ENCODE results near the gene JAG1.

Gene JAG1

GRCh38 chr20:10641893-10642292 lies 31.9 kb downstream of the JAG1 start:
- Histone ChIP-seq H3K27ac (ENCODE audit: low read depth, low read length) (no peak overlapping the region), H3K79me2 (ENCODE audit: control insufficient read depth, low read length) (no peaks in the 10 kb centered on the region), H3K4me3 (ENCODE audit: low read length) (no peak overlapping the region), H4K20me1 (ENCODE audit: control insufficient read depth, insufficient read depth, low read depth, low read length) (no peaks in the 10 kb centered on the region), H3K4me1 (ENCODE audit: control insufficient read depth, low read length) (no peaks in the 10 kb centered on the region), H3K9me3 (ENCODE audit: control insufficient read depth, insufficient read depth, low read length) (no peaks in the 10 kb centered on the region), H3K4me2 (ENCODE audit: low read length) (no peak overlapping the region), H3K36me3 (ENCODE audit: control insufficient read depth, low read length) (no peaks in the 10 kb centered on the region), H3F3A (ENCODE audit: control insufficient read depth, insufficient read depth) (no peaks in the 10 kb centered on the region), H3K27me3 (ENCODE audit: control insufficient read depth, low read length) (no peaks in the 10 kb centered on the region), H3K9me2 (replicated peaks; ENCODE audit: control insufficient read depth, low read length) (no peaks in the 10 kb centered on the region)
- TF ChIP-seq CTCF (IDR thresholded peaks at IDR 0.05; ENCODE audit: low read depth, low read length, poor library complexity, severe bottlenecking) = no peak
- no peak for TF ChIP-seq EZH2phosphoT487 (IDR thresholded peaks at IDR 0.05; ENCODE audit: borderline replicate concordance, low read length)

DNA sequence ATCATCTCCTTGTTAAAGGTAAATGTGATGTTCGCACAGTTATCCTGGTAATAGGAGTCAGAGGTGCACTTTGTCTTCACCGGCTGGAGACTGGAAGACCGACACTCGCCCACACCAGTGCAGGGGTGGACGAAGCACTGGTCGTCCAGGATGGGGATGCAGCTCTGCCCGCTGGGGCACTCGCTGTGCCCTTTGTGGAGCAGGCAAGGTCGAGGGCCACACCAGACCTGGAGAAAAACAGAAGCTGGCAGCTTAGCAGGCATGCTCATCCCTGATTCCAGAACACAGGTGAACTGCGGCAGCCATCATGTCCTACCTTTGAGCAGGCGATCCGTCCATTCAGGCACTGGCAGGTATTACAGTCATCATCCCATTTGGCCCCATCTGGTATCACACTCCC lies 32.3 kb downstream of the JAG1 start:
- no peaks in the 10 kb centered on the region for H3K9me2 ChIP-seq (replicated peaks; ENCODE audit: control insufficient read depth, low read length)
- H4K20me1 ChIP-seq (ENCODE audit: control insufficient read depth, insufficient read depth, low read depth, low read length) = no peaks in the 10 kb centered on the region
- TF ChIP-seq CTCF (IDR thresholded peaks at IDR 0.05; ENCODE audit: low read depth, low read length, poor library complexity, severe bottlenecking) (no peak), EZH2phosphoT487 (IDR thresholded peaks at IDR 0.05; ENCODE audit: borderline replicate concordance, low read length) (no peak)
- H3K27me3 ChIP-seq (ENCODE audit: control insufficient read depth, low read length) = no peaks in the 10 kb centered on the region
- no peak overlapping the region for H3K4me2 ChIP-seq (ENCODE audit: low read length)
- H3K4me3 ChIP-seq (ENCODE audit: low read length) = no peak overlapping the region
- no peak overlapping the region for H3K27ac ChIP-seq (ENCODE audit: low read depth, low read length)
- no peaks in the 10 kb centered on the region for H3F3A ChIP-seq (ENCODE audit: control insufficient read depth, insufficient read depth)
- H3K9me3 ChIP-seq (ENCODE audit: control insufficient read depth, insufficient read depth, low read length) = no peaks in the 10 kb centered on the region
- H3K36me3 ChIP-seq (ENCODE audit: control insufficient read depth, low read length) = no peaks in the 10 kb centered on the region
- H3K79me2 ChIP-seq (ENCODE audit: control insufficient read depth, low read length) = no peaks in the 10 kb centered on the region
- no peaks in the 10 kb centered on the region for H3K4me1 ChIP-seq (ENCODE audit: control insufficient read depth, low read length)

DNA sequence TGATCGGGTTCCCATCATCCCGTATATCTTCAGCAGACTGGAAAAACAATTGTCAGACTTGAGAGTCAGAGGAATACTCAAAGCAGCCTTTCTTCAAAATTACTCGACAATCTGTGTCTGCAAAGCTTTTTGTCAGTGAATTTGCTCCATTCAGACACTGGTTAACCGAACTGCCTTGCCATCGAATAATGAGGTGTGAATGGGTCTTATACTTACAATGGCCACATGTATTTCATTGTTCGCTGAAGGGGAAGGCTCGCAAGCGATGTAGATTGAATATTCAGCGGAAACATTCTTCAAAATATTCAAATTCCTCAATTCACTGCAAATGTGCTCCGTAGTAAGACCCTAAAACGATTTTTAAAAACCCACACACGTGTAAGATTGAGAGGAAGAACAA lies 32.9 kb downstream of the JAG1 start:
- no peaks in the 10 kb centered on the region for H3K4me1 ChIP-seq (ENCODE audit: control insufficient read depth, low read length)
- H3K4me2 ChIP-seq (ENCODE audit: low read length) = no peak overlapping the region
- TF ChIP-seq CTCF (IDR thresholded peaks at IDR 0.05; ENCODE audit: low read depth, low read length, poor library complexity, severe bottlenecking) (no peak), EZH2phosphoT487 (IDR thresholded peaks at IDR 0.05; ENCODE audit: borderline replicate concordance, low read length) (no peak)
- H3K36me3 ChIP-seq (ENCODE audit: control insufficient read depth, low read length) = no peaks in the 10 kb centered on the region
- no peak overlapping the region for H3K4me3 ChIP-seq (ENCODE audit: low read length)
- H3K9me3 ChIP-seq (ENCODE audit: control insufficient read depth, insufficient read depth, low read length) = no peaks in the 10 kb centered on the region
- H3K9me2 ChIP-seq (replicated peaks; ENCODE audit: control insufficient read depth, low read length) = no peaks in the 10 kb centered on the region
- no peaks in the 10 kb centered on the region for H3K79me2 ChIP-seq (ENCODE audit: control insufficient read depth, low read length)
- no peaks in the 10 kb centered on the region for H3F3A ChIP-seq (ENCODE audit: control insufficient read depth, insufficient read depth)
- no peaks in the 10 kb centered on the region for H3K27me3 ChIP-seq (ENCODE audit: control insufficient read depth, low read length)
- no peak overlapping the region for H3K27ac ChIP-seq (ENCODE audit: low read depth, low read length)
- H4K20me1 ChIP-seq (ENCODE audit: control insufficient read depth, insufficient read depth, low read depth, low read length) = no peaks in the 10 kb centered on the region

Data from DOHH2 (cell line).